ENCODE results near the gene SLC51B.

SLC51B gene

DNA sequence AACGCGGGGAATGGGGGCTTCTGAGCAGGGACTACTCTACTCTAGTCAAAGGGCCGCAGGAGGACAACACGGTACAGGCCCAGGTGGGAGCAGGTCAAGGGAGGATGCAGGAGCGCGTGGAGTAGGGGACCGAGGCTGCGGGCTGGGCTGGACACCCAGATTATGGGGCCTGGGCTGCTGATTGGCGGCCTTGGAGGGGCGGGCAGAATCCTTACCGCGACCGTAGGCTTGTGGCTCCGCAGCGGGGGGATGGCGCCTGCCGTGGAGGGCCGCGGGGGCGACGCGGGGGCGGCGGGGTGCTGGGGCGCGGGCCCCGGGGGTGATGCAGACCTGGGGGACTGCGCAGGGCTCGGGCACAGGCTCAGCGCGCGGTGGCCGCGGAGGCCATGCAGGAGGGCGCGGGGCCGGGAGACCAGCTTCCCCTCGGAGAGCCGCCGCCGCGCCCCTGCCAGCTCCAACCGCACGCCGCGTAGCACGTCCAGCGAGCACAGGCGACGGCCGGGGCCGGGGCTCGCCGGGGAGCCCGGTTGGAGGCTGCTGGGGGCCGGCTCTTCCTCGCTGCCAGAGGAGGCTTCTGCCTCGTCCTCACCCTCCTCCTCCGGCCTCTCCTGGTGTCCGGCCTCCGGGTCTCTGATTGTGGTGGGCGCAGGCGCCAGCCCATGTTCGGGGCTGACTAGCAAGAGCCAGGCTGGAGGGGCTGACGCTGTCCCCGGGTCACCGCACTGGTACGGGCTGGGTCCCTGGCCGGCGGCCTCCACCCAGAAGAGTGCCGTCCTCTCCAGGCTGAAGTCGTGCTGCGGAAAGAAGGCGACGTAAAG, 56.9 kb downstream of the SLC51B start:
- DNase-seq, result no peak

DNA sequence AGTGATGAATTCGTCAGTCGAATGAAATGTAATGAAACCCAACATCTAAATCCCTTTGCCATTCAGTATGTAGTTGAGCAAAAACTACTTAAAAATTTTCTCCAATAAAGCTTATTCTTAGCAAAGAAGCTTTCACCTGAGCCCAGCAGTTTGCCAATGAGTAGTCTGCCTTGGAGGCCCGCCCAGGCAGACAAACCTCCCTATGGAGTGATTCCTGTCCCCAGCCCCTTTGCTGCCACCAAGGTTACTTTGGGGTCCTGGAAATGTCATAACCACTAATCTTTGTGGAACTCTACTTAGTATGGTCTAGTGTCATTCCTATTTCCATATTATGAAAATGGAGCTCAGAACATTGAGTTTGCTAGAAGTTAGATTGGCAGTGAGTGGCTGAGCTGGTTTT, 57.7 kb downstream of the SLC51B start:
- no peak for DNase-seq

Measured in RPMI8226 (cell line).